Parathyroid adenoma (tissue), 2 donors: ENCODE measurements around the gene FAM168B.
A peak's percentile ranks its signal among the peaks of the same experiment; 100 is the strongest.

Source experiments
- H2AFZ ChIP-seq: fragments of 300-600 bp; sonication (generic); one replicate; pipeline ENCODE4 v1.7.0; 2017; ENCODE audit warnings: antibody characterized with exemption, mild to moderate bottlenecking
- H3K27ac ChIP-seq: fragments of 300-600 bp; sonication (generic); one replicate; pipeline ENCODE4 v1.7.0; 2017
- H3K27me3 ChIP-seq: fragments of 300-600 bp; sonication (generic); one replicate; pipeline ENCODE4 v1.7.0; 2017; ENCODE audit warnings: low read length; ENCODE audit not compliant: control insufficient read depth, insufficient read depth
- H3K36me3 ChIP-seq: fragments of 300-600 bp; sonication (generic); one replicate; pipeline ENCODE4 v1.7.0; 2017; ENCODE audit warnings: low read length; ENCODE audit not compliant: control insufficient read depth, insufficient read depth
- H3K4me1 ChIP-seq: fragments of 300-600 bp; sonication (generic); one replicate; pipeline ENCODE4 v1.7.0; 2017; ENCODE audit warnings: control low read depth
- H3K4me2 ChIP-seq: fragments of 300-600 bp; sonication (generic); one replicate; pipeline ENCODE4 v1.7.0; 2017; ENCODE audit warnings: low read length
- H3K4me3 ChIP-seq: fragments of 300-600 bp; sonication (generic); one replicate; pipeline ENCODE4 v1.7.0; 2017; ENCODE audit warnings: low read depth, low read length
- H3K79me2 ChIP-seq: fragments of 300-600 bp; sonication (generic); one replicate; pipeline ENCODE4 v1.7.0; 2017; ENCODE audit warnings: control low read depth
- H3K9ac ChIP-seq: fragments of 300-600 bp; sonication (generic); one replicate; pipeline ENCODE4 v1.7.0; 2017; ENCODE audit warnings: mild to moderate bottlenecking
- H3K9me3 ChIP-seq: fragments of 300-600 bp; sonication (generic); one replicate; pipeline ENCODE4 v1.7.0; 2017; ENCODE audit warnings: low read length; ENCODE audit not compliant: control insufficient read depth
- TF ChIP-seq, protein P1 (sequence below): fragments of 300-600 bp; sonication (generic); IDR thresholded peaks from one replicate; pipeline ENCODE4 v1.7.0; 2017; ENCODE audit warnings: antibody characterized with exemption, mild to moderate bottlenecking
- donor health status: primary hyperparathyroidism.

Gene FAM168B, protein sequence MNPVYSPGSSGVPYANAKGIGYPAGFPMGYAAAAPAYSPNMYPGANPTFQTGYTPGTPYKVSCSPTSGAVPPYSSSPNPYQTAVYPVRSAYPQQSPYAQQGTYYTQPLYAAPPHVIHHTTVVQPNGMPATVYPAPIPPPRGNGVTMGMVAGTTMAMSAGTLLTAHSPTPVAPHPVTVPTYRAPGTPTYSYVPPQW

DNA sequence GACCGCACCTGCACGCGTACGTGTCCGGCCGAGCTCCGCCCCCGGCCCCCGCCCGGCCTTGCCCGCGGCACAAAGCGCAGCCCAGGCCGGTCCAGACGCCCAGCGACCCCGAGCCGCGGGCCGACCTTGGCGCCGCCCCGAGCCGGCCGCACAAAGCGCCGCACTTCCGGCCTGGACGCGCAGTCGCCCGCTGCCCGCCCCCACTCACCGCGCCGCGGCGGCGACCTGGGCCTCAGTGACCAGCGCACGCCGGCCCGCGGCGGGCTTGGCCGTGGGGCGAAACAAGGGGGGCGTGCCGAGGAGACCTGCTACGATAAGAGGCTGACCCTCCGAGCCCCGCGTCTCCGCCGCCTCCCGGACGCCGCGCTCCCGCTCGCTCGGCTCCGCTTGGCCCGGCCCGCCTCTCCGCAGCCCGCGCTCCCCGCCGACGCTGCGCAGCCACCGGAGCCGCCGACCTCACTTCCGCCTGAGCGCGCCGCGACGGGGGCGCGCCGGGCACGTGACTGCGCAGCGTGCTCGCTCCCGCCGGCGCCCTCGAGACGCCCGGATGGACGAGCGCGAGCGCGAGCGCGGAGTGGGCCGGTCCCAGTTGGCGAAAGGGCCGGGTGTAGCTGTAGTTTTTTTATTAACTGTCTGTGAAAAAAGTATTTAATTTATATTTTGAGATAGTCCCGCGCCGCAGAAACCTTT, at the start of gene FAM168B:
Gene FAM168B, minus strand, starts transcription at position 455 of the 690 bp plus-strand sequence. CDS start 10,814 bp downstream, outside the sequence.
- Histone ChIP-seq H3K4me1 (peaks cover 2% of the 10 kb centered on the region), H3K79me2 (peaks cover 31% of the 10 kb centered on the region), H3K36me3 (no peaks in the 10 kb centered on the region), H3K4me2 (peak within 1 kb of the TSS; percentile 58), H3K4me3 (peak within 1 kb of the TSS; percentile 82), H3K27ac (peak within 1 kb of the TSS; percentile 91), H2AFZ (peak within 1 kb of the TSS; percentile 97), H3K27me3 (no peaks in the 10 kb centered on the region), H3K9me3 (no peaks in the 10 kb centered on the region), H3K9ac (peak within 1 kb of the TSS; percentile 79)
- TF ChIP-seq, protein P1, sequence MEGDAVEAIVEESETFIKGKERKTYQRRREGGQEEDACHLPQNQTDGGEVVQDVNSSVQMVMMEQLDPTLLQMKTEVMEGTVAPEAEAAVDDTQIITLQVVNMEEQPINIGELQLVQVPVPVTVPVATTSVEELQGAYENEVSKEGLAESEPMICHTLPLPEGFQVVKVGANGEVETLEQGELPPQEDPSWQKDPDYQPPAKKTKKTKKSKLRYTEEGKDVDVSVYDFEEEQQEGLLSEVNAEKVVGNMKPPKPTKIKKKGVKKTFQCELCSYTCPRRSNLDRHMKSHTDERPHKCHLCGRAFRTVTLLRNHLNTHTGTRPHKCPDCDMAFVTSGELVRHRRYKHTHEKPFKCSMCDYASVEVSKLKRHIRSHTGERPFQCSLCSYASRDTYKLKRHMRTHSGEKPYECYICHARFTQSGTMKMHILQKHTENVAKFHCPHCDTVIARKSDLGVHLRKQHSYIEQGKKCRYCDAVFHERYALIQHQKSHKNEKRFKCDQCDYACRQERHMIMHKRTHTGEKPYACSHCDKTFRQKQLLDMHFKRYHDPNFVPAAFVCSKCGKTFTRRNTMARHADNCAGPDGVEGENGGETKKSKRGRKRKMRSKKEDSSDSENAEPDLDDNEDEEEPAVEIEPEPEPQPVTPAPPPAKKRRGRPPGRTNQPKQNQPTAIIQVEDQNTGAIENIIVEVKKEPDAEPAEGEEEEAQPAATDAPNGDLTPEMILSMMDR: no peak

DNA sequence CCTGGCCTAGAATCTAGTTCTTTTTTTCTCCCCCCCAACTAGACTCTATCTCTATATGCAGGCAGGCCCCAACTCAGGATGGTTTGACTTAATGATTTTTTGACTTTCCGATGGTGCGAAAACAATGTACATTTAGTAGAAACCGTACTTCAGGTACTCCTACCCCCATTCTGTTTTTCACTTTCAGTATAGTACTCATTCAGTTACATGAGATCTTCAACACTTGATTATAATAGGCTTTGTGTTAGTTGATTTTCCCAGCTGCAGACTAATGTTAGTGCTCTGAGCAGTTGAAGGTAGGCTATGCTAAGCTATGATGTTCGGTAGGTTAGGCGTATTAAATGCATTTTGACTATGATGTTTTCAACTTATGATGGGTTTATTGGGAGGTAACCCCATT, 49.6 kb upstream of the FAM168B start:
- no peaks in the 10 kb centered on the region for H3K36me3 ChIP-seq

DNA sequence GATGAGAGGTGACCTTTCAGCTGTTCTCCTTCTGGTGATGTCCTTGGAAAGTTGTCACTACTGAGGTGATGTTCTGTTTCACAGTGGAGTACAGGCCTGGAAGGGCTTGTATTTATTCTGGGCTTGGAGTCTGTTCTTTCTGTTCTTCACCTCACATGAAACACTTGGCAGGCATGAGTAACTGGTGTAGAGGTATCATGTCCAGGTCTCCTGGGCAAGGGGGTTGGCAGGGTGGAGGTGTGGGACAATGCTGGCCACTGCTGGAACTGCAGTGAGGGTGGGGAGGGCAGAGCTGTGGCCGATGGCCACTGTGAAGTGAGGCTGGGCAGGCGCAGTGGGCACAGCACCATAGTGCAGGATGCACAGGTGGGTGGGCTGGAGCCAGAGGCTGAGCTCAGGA, 47.3 kb upstream of the FAM168B start:
- H3K36me3 ChIP-seq: no peaks in the 10 kb centered on the region
- H3K79me2 ChIP-seq: peaks cover 20% of the 10 kb centered on the region
- no peak overlapping the region for H3K27ac ChIP-seq

More for the DNA sequence above, 49.6 kb upstream of the FAM168B start:
- no peaks in the 10 kb centered on the region for H3K27me3 ChIP-seq
- H3K9me3 ChIP-seq: no peaks in the 10 kb centered on the region
- peaks cover 16% of the 10 kb centered on the region for H3K79me2 ChIP-seq
- H3K4me2 ChIP-seq: no peak overlapping the region
- no peaks in the 10 kb centered on the region for H3K4me1 ChIP-seq
- H3K4me3 ChIP-seq: no peak overlapping the region
- H2AFZ ChIP-seq: no peak overlapping the region
- H3K9ac ChIP-seq: no peak overlapping the region
- TF ChIP-seq, protein P1: no peak
- H3K27ac ChIP-seq: no peak overlapping the region

DNA sequence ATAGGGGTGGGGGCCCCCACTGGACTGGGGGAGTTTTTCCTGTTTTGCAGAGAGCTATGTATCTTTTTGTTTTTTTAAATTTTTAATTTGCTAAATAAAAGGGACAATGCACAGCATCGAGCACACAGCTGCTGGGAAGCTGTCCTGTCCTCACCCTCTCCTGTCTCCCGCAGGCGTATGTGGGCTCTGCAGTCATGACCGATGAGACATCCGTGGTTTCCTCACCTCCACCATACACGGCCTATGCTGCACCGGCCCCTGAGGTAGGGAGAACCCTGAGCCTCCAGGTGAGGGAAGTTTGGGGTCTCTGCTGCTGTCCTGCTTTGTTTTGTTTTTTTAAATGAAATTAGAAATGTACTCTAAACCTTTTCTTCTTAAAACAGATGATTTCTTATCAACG, 39.5 kb upstream of the FAM168B start:
- Histone ChIP-seq H3K9ac (no peak overlapping the region), H3K4me1 (peaks cover 5% of the 10 kb centered on the region), H3K9me3 (no peaks in the 10 kb centered on the region), H2AFZ (no peak overlapping the region), H3K4me2 (no peak overlapping the region), H3K4me3 (no peak overlapping the region), H3K79me2 (peaks cover 11% of the 10 kb centered on the region), H3K27ac (no peak overlapping the region), H3K36me3 (no peaks in the 10 kb centered on the region), H3K27me3 (no peaks in the 10 kb centered on the region)
- TF ChIP-seq, protein P1: no peak

More for the DNA sequence above, 47.3 kb upstream of the FAM168B start:
- Histone ChIP-seq H3K27me3 (no peaks in the 10 kb centered on the region), H3K4me3 (no peak overlapping the region), H3K9ac (no peak overlapping the region), H3K4me2 (no peak overlapping the region), H3K4me1 (no peaks in the 10 kb centered on the region), H2AFZ (no peak overlapping the region), H3K9me3 (no peaks in the 10 kb centered on the region)
- TF ChIP-seq, protein P1: no peak

DNA sequence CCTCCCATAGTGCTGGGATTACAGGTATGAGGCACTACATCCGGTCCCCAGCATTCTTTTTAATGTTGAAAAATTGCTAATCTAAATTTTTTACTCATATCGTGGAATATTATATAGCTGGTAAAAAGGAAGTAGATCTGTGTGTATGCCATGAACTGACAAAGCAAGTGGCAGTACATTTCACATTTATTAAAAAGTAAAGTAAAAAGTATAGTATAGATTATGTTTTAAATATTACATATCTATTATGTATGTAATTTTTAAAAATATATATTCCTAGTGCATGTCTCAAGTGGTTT, 37.0 kb upstream of the FAM168B start:
- Histone ChIP-seq H3K4me3 (no peak overlapping the region), H3K4me1 (peaks cover 5% of the 10 kb centered on the region), H3K4me2 (no peak overlapping the region), H3K36me3 (no peaks in the 10 kb centered on the region), H3K9ac (no peak overlapping the region), H3K27me3 (no peaks in the 10 kb centered on the region), H3K9me3 (no peaks in the 10 kb centered on the region), H3K79me2 (peaks cover 5% of the 10 kb centered on the region), H3K27ac (no peak overlapping the region), H2AFZ (no peak overlapping the region)
- TF ChIP-seq, protein P1: no peak
